Activated T-helper 17 cell treated with anti-CD3 and anti-CD28 coated beads, Interleukin-2, amount 50 U/mL, for 72 hours (primary cell): Measurements from ENCODE around the gene GALNTL6. TPM values are rescaled to one million over a fixed set of nuclear protein-coding genes. Genes with fewer than 3 reads are reported as not detected.

ENCODE experiments used
- ATAC-seq: fragments of 150-1000 bp; cut with Tn5 transposase; replicated peaks from 2 replicates; pipeline ENCODE4 v1.10.0; 2021; ENCODE audit warnings: mild to moderate bottlenecking, moderate library complexity
- H3K27ac Mint-ChIP-seq: one replicate; pipeline ENCODE4 v1.8.0; 2022; ENCODE audit warnings: mixed read lengths
- H3K27me3 Mint-ChIP-seq: one replicate; pipeline ENCODE4 v1.8.0; 2022; ENCODE audit warnings: mixed read lengths
- H3K36me3 Mint-ChIP-seq: one replicate; pipeline ENCODE4 v1.8.0; 2022; ENCODE audit warnings: low read depth, mild to moderate bottlenecking, mixed read lengths
- H3K4me1 Mint-ChIP-seq: one replicate; pipeline ENCODE4 v1.8.0; 2022; ENCODE audit warnings: mixed read lengths
- H3K4me3 Mint-ChIP-seq: one replicate; pipeline ENCODE4 v1.8.0; 2022; ENCODE audit warnings: mild to moderate bottlenecking, mixed read lengths
- H3K9me3 Mint-ChIP-seq: one replicate; pipeline ENCODE4 v1.8.0; 2022; ENCODE audit warnings: mixed read lengths
- total RNA-seq, 2 donors: library from RNA; stranded (reverse); gene quantifications; one replicate each; pipeline ENCODE4 v1.2.3, GENCODE V29; 2022

The GALNTL6 gene
- total RNA-seq, 2 donors from 2014 or later, result not detected

GRCh38 chr4:171929477-171929876 is 116.3 kb downstream of the GALNTL6 start:
- no peaks in the 10 kb centered on the region for H3K36me3 Mint-ChIP-seq
- ATAC-seq, result no peak
- no peak overlapping the region for H3K27ac Mint-ChIP-seq
- H3K4me3 Mint-ChIP-seq, result no peak overlapping the region
- H3K4me1 Mint-ChIP-seq, result no peaks in the 10 kb centered on the region
- no peaks in the 10 kb centered on the region for H3K27me3 Mint-ChIP-seq
- H3K9me3 Mint-ChIP-seq, result peaks cover 10% of the 10 kb centered on the region

GRCh38 chr4:171929907-171930306 is 116.7 kb downstream of the GALNTL6 start:
- H3K4me3 Mint-ChIP-seq, result no peak overlapping the region
- H3K27ac Mint-ChIP-seq, result no peak overlapping the region
- no peaks in the 10 kb centered on the region for H3K36me3 Mint-ChIP-seq
- H3K4me1 Mint-ChIP-seq, result no peaks in the 10 kb centered on the region
- ATAC-seq, result no peak
- H3K27me3 Mint-ChIP-seq, result no peaks in the 10 kb centered on the region
- peaks cover 11% of the 10 kb centered on the region for H3K9me3 Mint-ChIP-seq

- ATAC-seq, result no peak
- no peaks in the 10 kb centered on the region for H3K4me1 Mint-ChIP-seq
- H3K27ac Mint-ChIP-seq, result no peak overlapping the region
- H3K9me3 Mint-ChIP-seq, result peaks cover 9% of the 10 kb centered on the region
- no peak overlapping the region for H3K4me3 Mint-ChIP-seq
- H3K27me3 Mint-ChIP-seq, result no peaks in the 10 kb centered on the region
- no peaks in the 10 kb centered on the region for H3K36me3 Mint-ChIP-seq
Measured at GRCh38 chr4:171932238-171932637, 119.0 kb downstream of the GALNTL6 start.

- Mint-ChIP-seq H3K36me3 (no peaks in the 10 kb centered on the region), H3K4me3 (no peak overlapping the region), H3K27ac (no peak overlapping the region), H3K4me1 (no peaks in the 10 kb centered on the region), H3K27me3 (no peaks in the 10 kb centered on the region), H3K9me3 (peaks cover 8% of the 10 kb centered on the region)
- ATAC-seq, result no peak
Measured at GRCh38 chr4:171940656-171941055, 127.5 kb downstream of the GALNTL6 start.

- no peaks in the 10 kb centered on the region for H3K36me3 Mint-ChIP-seq
- peaks cover 9% of the 10 kb centered on the region for H3K9me3 Mint-ChIP-seq
- ATAC-seq, result no peak
- no peak overlapping the region for H3K27ac Mint-ChIP-seq
- H3K4me1 Mint-ChIP-seq, result no peaks in the 10 kb centered on the region
- no peak overlapping the region for H3K4me3 Mint-ChIP-seq
- H3K27me3 Mint-ChIP-seq, result no peaks in the 10 kb centered on the region
Measured at GRCh38 chr4:171947400-171947799, 134.2 kb downstream of the GALNTL6 start.

- ATAC-seq, result no peak
- no peaks in the 10 kb centered on the region for H3K4me1 Mint-ChIP-seq
- no peaks in the 10 kb centered on the region for H3K36me3 Mint-ChIP-seq
- no peak overlapping the region for H3K27ac Mint-ChIP-seq
- H3K4me3 Mint-ChIP-seq, result no peak overlapping the region
- no peaks in the 10 kb centered on the region for H3K27me3 Mint-ChIP-seq
- H3K9me3 Mint-ChIP-seq, result peaks cover 9% of the 10 kb centered on the region
Measured at GRCh38 chr4:171948038-171948437, 134.8 kb downstream of the GALNTL6 start.

GRCh38 chr4:171954650-171955049 is 141.4 kb downstream of the GALNTL6 start:
- H3K4me3 Mint-ChIP-seq, result no peak overlapping the region
- ATAC-seq, result no peak
- peaks cover 7% of the 10 kb centered on the region for H3K9me3 Mint-ChIP-seq
- no peaks in the 10 kb centered on the region for H3K36me3 Mint-ChIP-seq
- H3K27ac Mint-ChIP-seq, result no peak overlapping the region
- H3K4me1 Mint-ChIP-seq, result no peaks in the 10 kb centered on the region
- H3K27me3 Mint-ChIP-seq, result no peaks in the 10 kb centered on the region

GRCh38 chr4:171956678-171957077 is 143.5 kb downstream of the GALNTL6 start:
- no peaks in the 10 kb centered on the region for H3K36me3 Mint-ChIP-seq
- H3K27ac Mint-ChIP-seq, result no peak overlapping the region
- H3K27me3 Mint-ChIP-seq, result no peaks in the 10 kb centered on the region
- H3K4me1 Mint-ChIP-seq, result no peaks in the 10 kb centered on the region
- H3K4me3 Mint-ChIP-seq, result no peak overlapping the region
- no peak for ATAC-seq
- H3K9me3 Mint-ChIP-seq, result peaks cover 3% of the 10 kb centered on the region

GRCh38 chr4:171962110-171962509 is 148.9 kb downstream of the GALNTL6 start:
- no peak overlapping the region for H3K27ac Mint-ChIP-seq
- H3K27me3 Mint-ChIP-seq, result no peaks in the 10 kb centered on the region
- H3K36me3 Mint-ChIP-seq, result no peaks in the 10 kb centered on the region
- no peak for ATAC-seq
- H3K4me3 Mint-ChIP-seq, result no peak overlapping the region
- H3K4me1 Mint-ChIP-seq, result no peaks in the 10 kb centered on the region
- H3K9me3 Mint-ChIP-seq, result no peaks in the 10 kb centered on the region

- Mint-ChIP-seq H3K36me3 (no peaks in the 10 kb centered on the region), H3K9me3 (peaks cover 14% of the 10 kb centered on the region), H3K27ac (no peak overlapping the region), H3K4me3 (no peak overlapping the region), H3K4me1 (no peaks in the 10 kb centered on the region), H3K27me3 (no peaks in the 10 kb centered on the region)
- no peak for ATAC-seq
Measured at GRCh38 chr4:171966356-171966755, 153.2 kb downstream of the GALNTL6 start.

GRCh38 chr4:171978216-171978615 is 165.0 kb downstream of the GALNTL6 start:
- no peaks in the 10 kb centered on the region for H3K36me3 Mint-ChIP-seq
- H3K27ac Mint-ChIP-seq, result no peak overlapping the region
- H3K4me3 Mint-ChIP-seq, result no peak overlapping the region
- H3K9me3 Mint-ChIP-seq, result peaks cover 3% of the 10 kb centered on the region
- ATAC-seq, result no peak
- no peaks in the 10 kb centered on the region for H3K4me1 Mint-ChIP-seq
- H3K27me3 Mint-ChIP-seq, result no peaks in the 10 kb centered on the region

- H3K4me1 Mint-ChIP-seq, result no peaks in the 10 kb centered on the region
- ATAC-seq, result no peak
- no peaks in the 10 kb centered on the region for H3K27me3 Mint-ChIP-seq
- no peak overlapping the region for H3K4me3 Mint-ChIP-seq
- H3K36me3 Mint-ChIP-seq, result no peaks in the 10 kb centered on the region
- H3K9me3 Mint-ChIP-seq, result peaks cover 6% of the 10 kb centered on the region
- no peak overlapping the region for H3K27ac Mint-ChIP-seq
Measured at GRCh38 chr4:171979461-171979860, 166.3 kb downstream of the GALNTL6 start.

GRCh38 chr4:171981185-171981584 is 168.0 kb downstream of the GALNTL6 start:
- Mint-ChIP-seq H3K9me3 (peaks cover 8% of the 10 kb centered on the region), H3K36me3 (no peaks in the 10 kb centered on the region), H3K27me3 (no peaks in the 10 kb centered on the region), H3K4me3 (no peak overlapping the region), H3K27ac (no peak overlapping the region), H3K4me1 (no peaks in the 10 kb centered on the region)
- ATAC-seq, result no peak

- H3K27ac Mint-ChIP-seq, result no peak overlapping the region
- no peaks in the 10 kb centered on the region for H3K36me3 Mint-ChIP-seq
- H3K9me3 Mint-ChIP-seq, result peaks cover 15% of the 10 kb centered on the region
- no peaks in the 10 kb centered on the region for H3K27me3 Mint-ChIP-seq
- H3K4me1 Mint-ChIP-seq, result no peaks in the 10 kb centered on the region
- H3K4me3 Mint-ChIP-seq, result no peak overlapping the region
- no peak for ATAC-seq
Measured at GRCh38 chr4:171983935-171984805, 171.0 kb downstream of the GALNTL6 start.

- H3K27me3 Mint-ChIP-seq, result no peaks in the 10 kb centered on the region
- H3K4me1 Mint-ChIP-seq, result no peaks in the 10 kb centered on the region
- no peak overlapping the region for H3K4me3 Mint-ChIP-seq
- no peak overlapping the region for H3K27ac Mint-ChIP-seq
- ATAC-seq, result no peak
- H3K36me3 Mint-ChIP-seq, result no peaks in the 10 kb centered on the region
- peaks cover 12% of the 10 kb centered on the region for H3K9me3 Mint-ChIP-seq
Measured at GRCh38 chr4:171985129-171985528, 171.9 kb downstream of the GALNTL6 start.
